ENCODE data around the gene DNAJB13. TPM values are rescaled to one million over a fixed set of nuclear protein-coding genes. Genes with fewer than 3 reads are reported as not detected.

Gene DNAJB13
- under 1 TPM in 1 of 4 donors, not detected in 3; 0.75 TPM for total RNA-seq

DNA sequence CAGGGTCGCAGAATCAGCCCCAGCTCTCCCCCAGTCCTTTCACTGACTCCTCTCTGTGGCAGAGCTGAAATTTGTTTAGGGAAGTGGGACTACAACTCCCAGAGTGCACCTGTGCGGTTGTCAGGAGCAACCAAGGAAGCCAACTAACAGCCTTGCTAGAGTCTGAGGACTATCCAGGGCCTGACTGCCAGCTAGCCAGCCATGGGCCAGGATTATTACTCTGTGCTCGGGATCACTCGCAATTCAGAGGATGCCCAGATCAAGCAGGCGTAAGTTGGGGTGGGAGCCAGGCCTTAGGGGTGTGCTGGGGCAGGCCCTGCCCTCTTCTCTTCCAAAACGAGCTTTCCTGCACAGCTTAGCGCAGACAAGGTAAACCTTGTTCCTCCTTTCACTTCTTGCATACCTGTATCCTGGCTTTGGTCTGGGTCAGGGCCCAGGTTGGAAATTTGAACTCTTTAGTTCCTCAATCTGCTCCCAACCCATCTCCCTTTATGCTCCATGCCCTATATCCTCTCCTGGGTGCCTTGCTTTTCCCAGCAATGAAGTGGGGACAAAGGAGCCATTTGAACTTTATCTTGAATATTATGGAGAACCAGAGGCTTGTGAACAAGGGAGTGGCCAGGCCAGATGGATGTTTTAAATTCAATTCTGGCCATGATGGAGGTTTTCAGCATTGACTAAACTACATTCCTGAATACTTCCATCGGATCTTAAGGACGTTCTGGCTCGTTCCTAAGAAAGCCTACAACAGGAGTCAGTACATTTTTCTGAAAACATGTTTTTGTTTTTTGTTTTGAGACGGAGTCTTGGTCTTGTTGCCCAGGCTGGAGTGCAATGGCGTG, at the start of gene DNAJB13:
Gene DNAJB13 (plus strand): TSS at position 158 of the 842 bp plus-strand sequence. CDS start 44 bp downstream, at position 202.
- intact Hi-C loops (cut with DNase I): no loop called here
- DNase-seq: no peak
- no peaks in the 10 kb centered on the region for H3K4me1 ChIP-seq
- no peak within 1 kb of the TSS for H3K4me3 ChIP-seq (replicated peaks in 1 of 3)
- TF ChIP-seq CTCF (IDR thresholded peaks at IDR 0.05) (no peak), POLR2A (IDR thresholded peaks at IDR 0.05) (no peak)
- no peaks in the 10 kb centered on the region for H3K27me3 ChIP-seq
- no peak within 1 kb of the TSS for H3K27ac ChIP-seq
- no peaks in the 10 kb centered on the region for H3K36me3 ChIP-seq
- no peaks in the 10 kb centered on the region for H3K9me3 ChIP-seq
- WGBS, 2 donors: 82 to 91% methylated on average over 12 of the region's 12 CpGs

GRCh38 chr11:73902303-73902702, 48.5 kb upstream of the DNAJB13 start:
- Histone ChIP-seq H3K27ac (no peak overlapping the region), H3K4me1 (no peaks in the 10 kb centered on the region), H3K9me3 (no peaks in the 10 kb centered on the region), H3K36me3 (peaks cover 6% of the 10 kb centered on the region in 2 donors), H3K27me3 (no peaks in the 10 kb centered on the region), H3K4me3 (replicated peaks in 1 of 3) (no peak overlapping the region)
- TF ChIP-seq CTCF (IDR thresholded peaks at IDR 0.05): no peak
- TF ChIP-seq POLR2A (IDR thresholded peaks at IDR 0.05): no peak
- DNase-seq: no peak
- intact Hi-C loops (cut with DNase I): no loop called here
- 90 to 100% methylated on average over 1 of the region's 1 CpG for WGBS, 2 donors

- no peaks in the 10 kb centered on the region for H3K4me1 ChIP-seq
- DNase-seq: no peak
- no peaks in the 10 kb centered on the region for H3K27me3 ChIP-seq
- TF ChIP-seq CTCF (IDR thresholded peaks at IDR 0.05) (no peak), POLR2A (IDR thresholded peaks at IDR 0.05) (no peak)
- intact Hi-C loops (cut with DNase I): no loop called here
- H3K4me3 ChIP-seq (replicated peaks in 1 of 3): no peak overlapping the region
- H3K27ac ChIP-seq: no peak overlapping the region
- H3K9me3 ChIP-seq: no peaks in the 10 kb centered on the region
- peaks cover 0 to 3% of the 10 kb centered on the region in 2 donors for H3K36me3 ChIP-seq
- 94 to 95% methylated on average over 4 of the region's 4 CpGs for whole genome bisulfite sequencing, 2 donors
Observed at GRCh38 chr11:73907191-73907590, 43.6 kb upstream of the DNAJB13 start.

DNA sequence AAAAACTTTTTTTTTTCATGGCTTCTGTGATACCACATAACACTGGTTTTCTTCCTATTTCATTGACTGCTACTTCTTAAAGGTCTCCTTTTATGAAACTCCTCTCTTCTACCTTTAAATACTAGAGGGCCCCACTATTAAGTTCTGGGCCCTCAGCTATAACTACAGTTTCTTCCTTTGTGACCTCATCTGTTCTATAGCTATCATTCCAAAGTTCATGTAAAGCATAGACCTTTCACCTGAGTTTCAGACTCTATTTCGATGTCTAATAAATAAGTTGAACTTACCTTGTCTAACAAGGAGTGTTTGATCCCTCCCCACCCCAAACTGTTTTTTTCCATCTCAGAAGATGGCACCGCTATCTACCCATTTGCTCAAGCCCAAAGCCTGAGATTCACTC, 38.8 kb upstream of the DNAJB13 start:
- Histone ChIP-seq H3K27me3 (no peaks in the 10 kb centered on the region), H3K4me1 (no peaks in the 10 kb centered on the region), H3K9me3 (no peaks in the 10 kb centered on the region), H3K27ac (no peak overlapping the region), H3K36me3 (peaks cover 0 to 35% of the 10 kb centered on the region in 2 donors), H3K4me3 (replicated peaks in 1 of 3) (no peak overlapping the region)
- intact Hi-C loops (cut with DNase I): no loop called here
- DNase-seq: no peak
- TF ChIP-seq POLR2A (IDR thresholded peaks at IDR 0.05) (no peak), CTCF (IDR thresholded peaks at IDR 0.05) (no peak)
- WGBS, 2 donors: 95 to 98% methylated on average over 2 of the region's 2 CpGs

DNA sequence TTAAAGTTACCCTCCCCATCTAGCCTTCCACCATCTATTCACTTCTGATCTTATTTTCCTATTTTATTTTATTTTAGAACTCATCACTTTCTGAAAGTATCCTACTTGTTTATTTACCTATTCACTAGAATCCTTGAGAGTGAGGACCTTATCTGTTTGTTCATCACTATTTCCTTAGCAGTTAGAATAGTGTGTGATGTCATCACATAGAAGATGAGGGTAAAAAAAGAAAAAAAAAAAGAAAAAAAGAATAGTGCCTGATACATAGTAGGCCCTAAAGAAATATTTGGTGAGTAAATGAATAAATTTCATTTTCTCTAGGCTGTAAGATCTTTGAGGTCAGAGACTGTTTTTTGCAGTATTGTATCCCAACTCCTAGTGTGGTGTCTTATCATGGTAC, 37.4 kb upstream of the DNAJB13 start:
- Histone ChIP-seq H3K36me3 (peaks cover under 1 to 35% of the 10 kb centered on the region in 2 donors), H3K9me3 (no peaks in the 10 kb centered on the region), H3K4me3 (replicated peaks in 1 of 3) (no peak overlapping the region), H3K4me1 (no peaks in the 10 kb centered on the region), H3K27me3 (no peaks in the 10 kb centered on the region), H3K27ac (no peak overlapping the region)
- no peak for DNase-seq
- intact Hi-C loops (cut with DNase I): no loop called here
- no peak for TF ChIP-seq CTCF (IDR thresholded peaks at IDR 0.05)
- no peak for TF ChIP-seq POLR2A (IDR thresholded peaks at IDR 0.05)

Data from thyroid gland (tissue), 4 donors.